COLO829 (cell line): ENCODE data around the gene DAGLA.

ENCODE experiments used
- DNase-seq: peaks from one replicate; pipeline ENCODE4 v3.0.0; 2012; ENCODE audit warnings: low spot score

The DAGLA gene

DNA sequence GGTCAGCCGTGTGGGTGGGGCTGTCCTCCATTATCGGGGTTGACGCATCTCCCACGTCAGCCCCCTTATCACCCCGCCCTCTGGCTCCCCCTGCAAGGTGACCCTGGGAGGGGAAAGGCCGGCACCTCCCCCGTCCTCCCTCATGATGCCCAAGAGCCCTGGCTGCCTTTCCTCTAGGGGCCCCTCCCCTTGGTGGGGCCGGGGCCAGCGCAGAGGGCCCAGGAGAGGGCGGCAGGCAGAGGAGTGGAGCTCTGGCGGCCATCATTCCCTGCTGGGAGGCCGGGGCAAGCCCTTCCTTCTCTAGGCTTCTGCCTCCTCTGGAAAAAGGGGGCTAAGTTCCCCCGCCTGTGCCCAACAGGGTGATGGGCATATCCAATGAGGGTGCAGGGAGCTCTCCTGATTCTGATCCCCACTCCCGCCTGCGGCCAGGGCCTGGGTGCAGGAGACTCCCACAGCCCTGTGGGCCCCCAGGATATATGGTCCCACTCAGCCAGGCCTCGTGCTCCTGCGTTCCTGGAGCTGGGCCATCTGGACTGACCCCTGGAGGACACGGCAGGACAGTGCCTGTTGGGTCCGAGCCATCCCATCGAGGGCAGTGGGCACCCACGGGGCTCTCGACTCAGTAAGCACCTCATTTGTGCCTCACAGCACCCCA, 84.5 kb downstream of the DAGLA start:
- DNase-seq = no peak

DNA sequence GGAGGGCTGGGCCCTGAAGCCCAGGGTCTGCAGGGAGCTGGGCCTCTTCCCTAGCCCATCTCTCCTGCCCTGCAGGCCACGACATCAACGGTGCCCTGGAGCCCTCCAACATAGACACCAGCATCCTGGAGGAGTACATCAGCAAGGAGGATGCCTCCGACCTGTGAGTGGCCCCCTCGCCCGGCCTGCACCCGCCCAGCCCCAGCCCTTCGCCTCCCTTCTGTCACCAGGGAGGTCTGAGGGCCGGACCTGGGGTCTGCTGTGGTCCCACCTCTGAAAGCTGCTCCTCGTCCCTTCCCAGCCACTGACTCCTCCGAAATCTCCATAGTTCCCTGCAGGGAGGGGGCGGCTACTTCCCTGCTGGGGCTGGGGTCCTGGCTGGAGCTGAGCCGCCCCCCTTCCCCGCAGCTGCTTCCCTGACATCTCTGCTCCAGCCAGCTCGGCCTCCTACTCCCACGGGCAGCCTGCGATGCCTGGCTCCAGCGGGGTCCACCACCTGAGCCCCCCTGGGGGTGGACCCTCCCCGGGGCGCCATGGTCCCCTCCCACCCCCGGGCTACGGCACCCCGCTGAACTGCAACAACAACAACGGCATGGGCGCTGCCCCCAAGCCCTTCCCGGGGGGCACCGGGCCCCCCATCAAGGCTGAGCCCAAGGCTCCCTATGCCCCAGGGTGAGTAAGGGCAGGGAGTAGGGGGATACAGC, 85.5 kb downstream of the DAGLA start:
- no peak for DNase-seq

- no peak for DNase-seq
Measured at GRCh38 chr11:61766353-61766841, 86.2 kb downstream of the DAGLA start.

DNA sequence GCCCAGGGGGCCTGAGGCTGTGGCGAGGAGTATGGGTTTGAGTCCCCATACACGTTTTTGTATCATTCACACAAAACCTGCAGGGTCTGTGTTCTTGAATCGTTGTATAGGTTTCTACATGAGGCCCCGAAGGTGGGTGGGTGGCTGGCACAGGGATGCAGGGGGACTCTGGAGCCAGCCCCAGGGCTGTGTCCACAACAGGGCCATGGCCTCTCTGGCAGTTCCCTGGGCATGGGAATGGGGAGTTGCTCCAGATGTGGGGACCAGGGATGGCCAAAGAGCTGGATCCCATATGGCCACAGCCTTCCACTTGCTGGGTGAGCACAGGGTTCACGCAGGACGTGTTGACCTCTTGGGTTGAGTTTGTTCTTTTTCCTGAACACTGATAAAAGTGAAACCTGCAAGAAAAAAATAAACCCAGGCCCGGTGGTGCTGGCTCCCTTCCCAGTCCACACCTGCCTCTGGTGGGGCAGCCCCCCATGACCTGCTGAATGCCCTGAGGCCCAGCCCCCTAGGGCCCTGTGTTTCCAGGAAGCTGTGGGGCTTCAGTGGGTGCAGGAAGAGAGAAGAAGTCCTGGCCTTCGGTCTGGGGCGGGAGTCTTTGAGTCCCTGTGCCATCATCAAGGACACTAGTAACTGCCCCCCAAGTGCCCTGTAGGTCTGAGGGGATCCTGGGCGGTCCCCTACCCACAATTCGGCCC, 88.3 kb downstream of the DAGLA start:
- no peak for DNase-seq

DNA sequence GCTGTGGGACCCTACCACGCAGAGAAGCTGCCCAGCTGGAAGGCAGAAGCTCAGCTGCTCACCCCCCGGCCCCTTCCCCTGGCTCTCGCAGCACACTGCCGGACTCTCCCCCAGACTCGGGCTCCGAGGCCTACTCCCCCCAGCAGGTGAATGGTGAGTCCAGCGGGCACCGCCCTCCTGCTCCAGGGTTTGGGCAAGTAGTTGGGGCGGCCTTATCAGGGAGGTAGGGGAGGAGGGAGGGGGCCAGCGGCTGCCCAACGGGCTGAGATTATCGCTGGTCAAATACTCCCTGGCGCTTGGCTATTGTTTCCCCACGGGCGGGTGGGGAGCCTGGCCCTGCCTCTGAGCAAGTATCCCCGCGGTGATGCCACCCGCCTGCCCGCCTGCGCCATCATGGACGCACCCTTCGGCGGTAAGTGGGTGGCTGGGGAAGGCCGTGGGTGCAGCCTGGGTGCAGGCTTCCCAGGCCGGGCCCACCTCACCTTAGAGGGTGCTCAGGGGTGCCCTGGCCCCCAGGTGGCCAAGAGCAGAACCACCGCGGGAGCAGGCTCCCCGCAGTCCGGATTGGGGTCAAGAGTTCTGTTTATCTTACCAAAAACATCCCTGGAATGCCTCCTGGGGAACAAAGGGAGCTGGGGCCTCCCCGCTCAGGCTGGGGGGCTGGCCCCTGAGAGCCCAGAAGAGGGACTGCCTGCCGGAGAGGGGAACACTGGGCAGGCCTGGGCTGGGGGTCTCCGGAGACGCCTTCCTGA, 89.2 kb downstream of the DAGLA start:
- no peak for DNase-seq

DNA sequence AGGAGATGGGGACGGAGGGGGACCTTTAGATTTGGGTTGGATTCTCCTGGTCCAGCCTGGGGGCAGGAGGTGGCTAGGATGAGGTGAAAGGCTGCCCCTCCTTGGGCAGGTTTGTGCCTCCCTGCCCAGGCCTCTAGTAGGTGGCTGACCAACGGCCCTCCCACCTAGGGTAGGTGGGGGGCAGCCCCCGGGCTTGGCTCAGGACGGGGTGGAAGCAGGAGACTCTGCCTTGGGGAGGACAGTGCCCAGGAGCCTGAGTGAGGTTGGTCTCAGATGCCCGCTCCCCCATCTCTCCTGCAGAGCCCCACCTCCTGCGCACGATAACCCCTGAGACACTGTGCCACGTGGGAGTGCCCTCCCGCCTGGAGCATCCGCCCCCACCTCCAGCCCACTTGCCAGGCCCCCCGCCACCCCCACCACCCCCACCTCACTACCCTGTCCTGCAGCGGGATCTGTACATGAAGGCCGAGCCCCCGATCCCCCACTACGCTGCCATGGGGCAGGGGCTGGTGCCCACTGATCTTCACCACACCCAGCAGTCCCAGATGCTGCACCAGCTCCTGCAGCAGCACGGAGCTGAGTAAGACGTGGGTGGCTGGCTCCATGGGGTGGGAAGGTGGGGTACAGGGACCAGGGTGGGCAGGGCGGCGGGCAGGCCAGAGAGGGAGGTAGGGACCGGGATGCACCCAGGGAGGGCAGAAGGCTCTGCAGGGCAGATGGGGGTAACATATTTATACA, 89.9 kb downstream of the DAGLA start:
- no peak for DNase-seq

DNA sequence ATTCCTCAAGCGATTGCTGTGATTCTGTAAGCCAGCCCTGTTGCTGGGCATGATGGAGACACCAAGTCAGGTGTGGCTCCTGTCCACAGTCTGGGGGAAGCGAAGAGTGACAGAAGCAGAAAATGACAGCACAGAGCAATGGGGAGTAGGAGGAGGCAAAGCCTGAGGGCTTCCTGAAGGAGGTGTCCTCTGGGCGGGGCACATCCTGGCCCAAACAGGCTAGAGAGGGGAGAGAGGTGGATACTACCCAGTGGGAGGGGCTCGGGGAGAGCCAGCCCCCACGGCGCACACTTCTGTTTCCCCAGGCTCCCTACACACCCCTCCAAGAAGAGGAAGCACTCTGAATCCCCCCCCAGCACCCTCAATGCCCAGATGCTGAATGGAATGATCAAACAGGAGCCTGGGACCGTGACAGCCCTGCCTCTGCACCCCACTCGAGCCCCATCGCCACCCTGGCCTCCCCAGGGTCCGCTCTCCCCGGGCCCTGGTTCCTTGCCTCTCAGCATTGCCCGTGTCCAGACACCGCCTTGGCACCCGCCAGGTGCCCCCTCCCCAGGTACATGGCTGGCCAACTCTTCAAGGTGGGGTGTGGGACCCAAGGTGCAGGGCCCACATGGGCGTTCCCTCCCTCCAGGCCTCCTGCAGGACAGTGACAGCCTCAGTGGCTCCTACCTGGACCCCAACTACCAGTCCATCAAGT, 91.2 kb downstream of the DAGLA start:
- DNase-seq = no peak

GRCh38 chr11:61771985-61772455, 91.8 kb downstream of the DAGLA start:
- DNase-seq = no peak

- no peak for DNase-seq
Measured at GRCh38 chr11:61773356-61773755, 93.2 kb downstream of the DAGLA start.

- DNase-seq = no peak
Measured at GRCh38 chr11:61773809-61774208, 93.6 kb downstream of the DAGLA start.

- no peak for DNase-seq
Measured at GRCh38 chr11:61774411-61774810, 94.2 kb downstream of the DAGLA start.

- no peak for DNase-seq
Measured at GRCh38 chr11:61775106-61775505, 94.9 kb downstream of the DAGLA start.

DNA sequence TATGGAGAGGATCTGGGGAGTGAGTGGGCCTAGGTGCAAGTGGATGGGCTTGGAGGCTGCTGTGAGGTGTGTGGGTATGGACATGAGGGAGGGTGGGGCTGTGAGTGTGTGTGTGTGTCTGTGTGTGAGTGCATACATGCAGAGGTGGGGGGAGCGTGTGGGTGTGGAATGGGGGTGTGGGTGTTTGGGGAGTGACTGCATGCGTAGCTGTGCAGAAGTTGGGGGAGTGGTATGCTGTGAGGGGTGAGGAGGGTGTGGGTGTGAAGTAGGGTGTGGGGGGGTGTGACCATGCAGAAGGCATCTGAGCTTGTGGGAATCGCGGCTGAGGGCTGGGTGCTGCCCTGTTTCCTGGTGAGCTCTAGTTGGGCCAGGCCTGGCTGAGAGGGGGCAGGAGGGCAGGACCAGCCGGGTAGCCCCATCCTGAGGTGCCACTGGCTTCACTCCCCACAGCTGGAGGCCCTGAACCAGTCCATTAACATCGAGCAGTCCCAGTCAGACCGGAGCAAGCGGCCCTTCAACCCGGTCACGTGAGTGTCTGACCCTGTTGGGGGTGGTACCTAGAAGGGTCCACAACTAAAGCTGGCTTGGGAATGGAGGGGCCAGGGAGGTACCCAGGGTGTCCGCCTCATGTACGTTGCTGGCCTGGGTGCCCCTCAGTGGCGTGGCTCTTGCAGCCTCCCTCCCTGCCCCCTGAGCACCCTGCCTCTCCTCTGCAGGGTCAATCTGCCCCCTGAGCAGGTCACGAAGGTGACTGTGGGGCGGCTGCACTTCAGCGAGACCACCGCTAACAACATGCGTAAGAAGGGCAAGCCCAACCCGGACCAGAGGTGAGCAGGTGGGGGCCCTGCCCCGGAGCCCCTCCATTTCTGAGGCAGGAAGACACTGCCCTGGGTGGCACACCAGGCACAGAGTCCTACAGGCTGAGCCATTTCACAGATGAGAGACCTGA, 95.7 kb downstream of the DAGLA start:
- DNase-seq = no peak

GRCh38 chr11:61776561-61777075, 96.4 kb downstream of the DAGLA start:
- peak; percentile 85 for DNase-seq

GRCh38 chr11:61777234-61778090, 97.3 kb downstream of the DAGLA start:
- peak; percentile 42 for DNase-seq

- DNase-seq = no peak
Measured at GRCh38 chr11:61778357-61778886, 98.2 kb downstream of the DAGLA start.

GRCh38 chr11:61778920-61779650, 98.9 kb downstream of the DAGLA start:
- DNase-seq = no peak
